Gastrocnemius medialis (tissue), 4 donors: ENCODE results near the gene FCHSD2.

ENCODE experiments used
- POLR2A ChIP-seq, 2 donors: fragments of 450-650 bp; IDR thresholded peaks; one replicate each; pipeline ENCODE4 v1.6.1; 2017; ENCODE audit warnings: antibody characterized with exemption in 2 of 2, mild to moderate bottlenecking in 2 of 2, moderate library complexity in 2 of 2
- TF ChIP-seq, protein P1 (sequence below), 5 experiments: fragments of 450-650 bp in 3 of 5; fragments of 200-600 bp in 2 of 5; sonication (generic) in 2 of 5; IDR thresholded peaks in 4 of 5; conservative IDR thresholded peaks in 1 of 5; 1 replicate in 4 of 5; 2 replicates in 1 of 5; pipeline ENCODE4 v1.5.1; 2016 to 2019; ENCODE audit warnings: antibody characterized with exemption in 5 of 5, mild to moderate bottlenecking in 3 of 5, moderate library complexity in 3 of 5

DNA sequence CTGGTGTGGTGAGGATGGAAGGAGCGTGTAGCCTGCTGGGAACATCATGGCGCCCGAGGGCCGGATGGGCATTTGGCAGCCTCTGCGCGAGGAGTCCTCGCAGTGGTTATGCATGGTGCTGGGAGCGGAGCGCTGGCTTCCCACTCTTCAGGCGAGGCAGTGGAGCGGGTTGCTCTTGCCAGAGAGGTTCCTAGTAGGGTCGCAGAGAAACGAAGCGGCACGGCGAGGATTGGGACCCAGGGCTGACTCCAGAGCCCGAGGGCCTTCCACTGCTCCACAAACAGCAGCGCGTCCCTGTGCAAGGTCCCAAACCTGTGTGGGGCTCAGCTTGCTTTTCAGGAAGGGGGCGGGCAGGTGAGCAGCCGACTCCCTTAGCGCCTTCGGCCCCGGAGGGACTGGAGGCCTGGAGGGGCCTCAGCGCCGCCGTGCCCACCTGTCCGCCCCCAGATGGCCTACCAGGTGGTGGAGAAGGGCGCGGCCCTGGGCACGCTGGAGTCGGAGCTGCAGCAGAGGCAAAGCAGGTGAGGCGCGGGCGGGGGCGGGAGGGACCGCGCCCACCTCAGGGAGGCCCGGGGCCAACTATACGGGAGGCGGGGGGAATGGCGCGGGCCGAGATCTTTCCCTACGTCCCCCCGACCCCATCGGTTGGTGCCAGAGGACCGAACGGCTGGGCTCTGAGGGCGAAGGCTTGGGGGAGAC is 320.7 kb downstream of the FCHSD2 start:
- TF ChIP-seq POLR2A (IDR thresholded peaks at IDR 0.05): no peak
- TF ChIP-seq, protein P1, sequence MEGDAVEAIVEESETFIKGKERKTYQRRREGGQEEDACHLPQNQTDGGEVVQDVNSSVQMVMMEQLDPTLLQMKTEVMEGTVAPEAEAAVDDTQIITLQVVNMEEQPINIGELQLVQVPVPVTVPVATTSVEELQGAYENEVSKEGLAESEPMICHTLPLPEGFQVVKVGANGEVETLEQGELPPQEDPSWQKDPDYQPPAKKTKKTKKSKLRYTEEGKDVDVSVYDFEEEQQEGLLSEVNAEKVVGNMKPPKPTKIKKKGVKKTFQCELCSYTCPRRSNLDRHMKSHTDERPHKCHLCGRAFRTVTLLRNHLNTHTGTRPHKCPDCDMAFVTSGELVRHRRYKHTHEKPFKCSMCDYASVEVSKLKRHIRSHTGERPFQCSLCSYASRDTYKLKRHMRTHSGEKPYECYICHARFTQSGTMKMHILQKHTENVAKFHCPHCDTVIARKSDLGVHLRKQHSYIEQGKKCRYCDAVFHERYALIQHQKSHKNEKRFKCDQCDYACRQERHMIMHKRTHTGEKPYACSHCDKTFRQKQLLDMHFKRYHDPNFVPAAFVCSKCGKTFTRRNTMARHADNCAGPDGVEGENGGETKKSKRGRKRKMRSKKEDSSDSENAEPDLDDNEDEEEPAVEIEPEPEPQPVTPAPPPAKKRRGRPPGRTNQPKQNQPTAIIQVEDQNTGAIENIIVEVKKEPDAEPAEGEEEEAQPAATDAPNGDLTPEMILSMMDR (IDR thresholded peaks at IDR 0.05 in 4 of 5, conservative IDR thresholded peaks at IDR 0.05 in 1 of 5): no peak
